Panc1 (cell line): ENCODE measurements around the gene COL4A2. TPM values are rescaled to one million over a fixed set of nuclear protein-coding genes. Genes with fewer than 3 reads are reported as not detected.

Source experiments
- ATAC-seq: fragments of 200-7000 bp; cut with Tn5 transposase; 2 replicates; pipeline ENCODE4 v1.9.1; 2020; ENCODE audit warnings: mild to moderate bottlenecking, moderate library complexity
- BruUV-seq: library from RNA; stranded (reverse); fragments of 400-500 nt; replicated peaks from 2 replicates; lab custom pipeline; 2021; lab: Mats Ljungman, UMichigan
- CTCF ChIA-PET: fragments of 300-600 bp; sonication (Branson Sonifier 250); formaldehyde crosslinking; loops from one replicate; lab custom pipeline; 2022; ENCODE audit warnings: antibody characterized with exemption; lab: Charles Lee
- POLR2A ChIA-PET: fragments of 300-600 bp; sonication (Branson Sonifier 250); formaldehyde crosslinking; loops from one replicate; lab custom pipeline; 2022; ENCODE audit warnings: antibody characterized with exemption; lab: Charles Lee
- DNase-seq: peaks from one replicate; pipeline ENCODE4 v3.0.0-alpha.2; 2010; ENCODE audit warnings: low read depth, low spot score
- H3K27ac ChIP-seq: 2 replicates; pipeline ENCODE4 v1.5.1; 2011; ENCODE audit warnings: mild to moderate bottlenecking, low read length, inconsistent platforms
- H3K27me3 ChIP-seq: fragments of 200-500 bp; sonication (Bioruptor generic); 2 replicates; pipeline ENCODE4 v1.6.0; 2014; ENCODE audit warnings: low read length, inconsistent platforms; ENCODE audit not compliant: control insufficient read depth, insufficient read depth
- H3K36me3 ChIP-seq: fragments of 200-500 bp; sonication (Bioruptor generic); 2 replicates; pipeline ENCODE4 v1.5.1; 2014; ENCODE audit warnings: inconsistent platforms, mild to moderate bottlenecking, low read length, moderate library complexity; ENCODE audit not compliant: control insufficient read depth, insufficient read depth
- H3K4me1 ChIP-seq: 2 replicates; pipeline ENCODE4 v1.5.1; 2011; ENCODE audit warnings: inconsistent platforms, mild to moderate bottlenecking, low read length, moderate library complexity; ENCODE audit not compliant: control insufficient read depth, insufficient read depth
- H3K4me3 ChIP-seq, 2 experiments: 2 replicates each; pipeline ENCODE4 v1.5.1; 2011 to 2012; ENCODE audit warnings: low read depth in 2 of 2, low read length in 2 of 2, mild to moderate bottlenecking in 2 of 2, inconsistent platforms in 1 of 2, moderate library complexity in 1 of 2
- H3K9me3 ChIP-seq: fragments of 200-500 bp; sonication (Bioruptor generic); 2 replicates; pipeline ENCODE4 v1.5.1; 2014; ENCODE audit warnings: low read depth, mild to moderate bottlenecking, inconsistent platforms, low read length, moderate library complexity; ENCODE audit not compliant: control insufficient read depth, insufficient read depth
- CTCF ChIP-seq: fragments of 450-650 bp; IDR thresholded peaks from 2 replicates; pipeline ENCODE4 v1.5.1; 2017; ENCODE audit warnings: mild to moderate bottlenecking
- POLR2AphosphoS5 ChIP-seq: IDR thresholded peaks from 2 replicates; pipeline ENCODE4 v1.6.1; 2012; ENCODE audit warnings: mild to moderate bottlenecking, low read depth, low read length, moderate library complexity
- REST ChIP-seq, 2 experiments: IDR thresholded peaks; 2 replicates each; pipeline ENCODE4 v1.6.1; 2011 to 2012; ENCODE audit warnings: low read depth in 2 of 2, control low read depth in 1 of 2, low read length in 1 of 2, mild to moderate bottlenecking in 1 of 2, moderate library complexity in 1 of 2; ENCODE audit not compliant: insufficient read depth in 1 of 2
- SIN3A ChIP-seq: IDR thresholded peaks from 2 replicates; pipeline ENCODE4 v1.6.1; 2012; ENCODE audit warnings: low read depth, mild to moderate bottlenecking, low read length, moderate library complexity, borderline replicate concordance; ENCODE audit not compliant: insufficient read depth
- TCF7L2 ChIP-seq: IDR thresholded peaks from 2 replicates; pipeline ENCODE4 v1.6.1; 2011; ENCODE audit warnings: mild to moderate bottlenecking, low read depth, low read length, inconsistent platforms
- in situ Hi-C: cut with HindIII; loops from 2 replicates; pipeline ENCODE4 v1.10.0; 2016; ENCODE audit warnings: low sequenced_read_pairs, low pct_unique_long_range_greater_than_20kb
- intact Hi-C: fragments of 100-400 bp; cut with micrococcal nuclease; formaldehyde crosslinking; loops from one replicate; pipeline ENCODE4 v1.10.0; 2022; ENCODE audit not compliant: unreplicated experiment
- total RNA-seq: library from RNA; stranded (reverse); gene quantifications from one replicate; pipeline ENCODE4 v1.2.1, GENCODE V29; 2021; ENCODE audit not compliant: unreplicated experiment

The COL4A2 gene
- total RNA-seq, 1 experiment from 2014 or later: 3.0 TPM

DNA sequence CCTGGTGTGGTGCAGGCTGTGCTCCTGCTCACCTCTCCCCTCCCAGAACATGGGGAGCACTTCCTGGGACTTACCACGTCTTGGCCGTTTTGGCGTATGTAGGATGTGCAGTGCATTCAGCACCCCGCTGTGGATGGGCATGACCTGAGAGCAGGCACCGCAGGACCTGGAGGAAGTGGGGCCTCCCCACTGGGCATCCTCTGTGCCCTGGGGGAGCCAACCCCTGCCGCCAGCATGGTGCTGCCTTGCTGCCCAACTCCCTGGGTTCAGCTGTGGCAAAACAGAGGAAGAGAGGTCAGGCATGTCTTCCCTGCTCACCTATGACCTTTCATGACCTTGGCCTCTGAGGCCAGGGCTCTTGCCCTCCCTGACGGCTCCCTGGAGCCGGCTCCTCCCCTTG lies 150.9 kb downstream of the COL4A2 start:
- DNase-seq (no peak), ATAC-seq (no peak)
- Histone ChIP-seq H3K9me3 (no peaks in the 10 kb centered on the region), H3K4me3 (no peak overlapping the region), H3K27ac (no peak overlapping the region), H3K36me3 (no peaks in the 10 kb centered on the region), H3K4me1 (no peaks in the 10 kb centered on the region), H3K27me3 (no peaks in the 10 kb centered on the region)
- intact Hi-C loops: loop anchor here (5.0 kb wide), 1 partner anchor 99 kb away; no protein-coding TSS in a partner anchor
- POLR2A ChIA-PET: no interaction called here
- CTCF ChIA-PET: no interaction called here
- BruUV-seq: no TSS peak
- no peak for TF ChIP-seq REST (IDR thresholded peaks at IDR 0.05; ENCODE audit: insufficient read depth in 1 of 2, low read depth in 2 of 2, low read length in 1 of 2)
- no peak for TF ChIP-seq CTCF
- TF ChIP-seq SIN3A: no peak
- no peak for TF ChIP-seq TCF7L2
- no peak for TF ChIP-seq POLR2AphosphoS5
- in situ Hi-C loops: no loop called here

GRCh38 chr13:110458594-110459365 lies 151.7 kb downstream of the COL4A2 start:
- Histone ChIP-seq H3K4me3 (no peak overlapping the region), H3K36me3 (no peaks in the 10 kb centered on the region), H3K27me3 (no peaks in the 10 kb centered on the region), H3K4me1 (no peaks in the 10 kb centered on the region), H3K27ac (no peak overlapping the region), H3K9me3 (no peaks in the 10 kb centered on the region)
- intact Hi-C loops: loop anchor here (5.0 kb wide), 1 partner anchor 99 kb away; no protein-coding TSS in a partner anchor
- POLR2A ChIA-PET: no interaction called here
- in situ Hi-C loops: no loop called here
- CTCF ChIA-PET: no interaction called here
- TF ChIP-seq CTCF: no peak
- TF ChIP-seq REST (IDR thresholded peaks at IDR 0.05; ENCODE audit: insufficient read depth in 1 of 2, low read depth in 2 of 2, low read length in 1 of 2): no peak
- no peak for TF ChIP-seq POLR2AphosphoS5
- no TSS peak for BruUV-seq
- DNase-seq: no peak
- ATAC-seq: no peak
